CD4-positive, alpha-beta T cell treated with Interleukin-6 for 4 hours (primary cell): Measurements from ENCODE around the gene ARID1A.
A peak's percentile ranks its signal among the peaks of the same experiment; 100 is the strongest.
"Not testable (repeated sequence)": the region's sequence is repeated elsewhere in the genome, so short reads cannot be mapped to it uniquely, and the experiment has no call there.

Source experiments
- DNase-seq: peaks from one replicate; pipeline ENCODE4 v3.0.0-alpha.2; 2020; ENCODE audit warnings: mixed read lengths

ARID1A gene

GRCh38 chr1:26695356-26696118 is at the start of gene ARID1A:
TSS of gene ARID1A (plus strand) at chr1:26696015. CDS start at chr1:26696404, 389 bp downstream.
- DNase-seq, result peak; percentile 95

GRCh38 chr1:26664802-26665201 is 31.0 kb upstream of the ARID1A start:
- DNase-seq, result no peak

- no peak for DNase-seq
These were observed 29.0 kb upstream of the ARID1A start for GRCh38 chr1:26666855-26667254.

GRCh38 chr1:26668106-26668786 is 27.6 kb upstream of the ARID1A start:
- not testable (repeated sequence) for DNase-seq

- peak; percentile 69 for DNase-seq
These were observed 18.3 kb upstream of the ARID1A start for GRCh38 chr1:26677306-26678115.

GRCh38 chr1:26684763-26685508 is 10.9 kb upstream of the ARID1A start:
- no peak for DNase-seq

GRCh38 chr1:26686795-26687194 is 9.0 kb upstream of the ARID1A start:
- DNase-seq, result no peak

- no peak for DNase-seq
These were observed 6.3 kb upstream of the ARID1A start for GRCh38 chr1:26689504-26689903.

- DNase-seq, result no peak
These were observed 5.7 kb upstream of the ARID1A start for GRCh38 chr1:26690157-26690556.

GRCh38 chr1:26690576-26691031 is 5.2 kb upstream of the ARID1A start:
- DNase-seq, result no peak

GRCh38 chr1:26692211-26692792 is 3.5 kb upstream of the ARID1A start:
- DNase-seq, result peak; percentile 86

- DNase-seq, result peak; percentile 87
These were observed 2.9 kb upstream of the ARID1A start for GRCh38 chr1:26692793-26693490.

- DNase-seq, result no peak
These were observed 1.9 kb upstream of the ARID1A start for GRCh38 chr1:26693599-26694572.

GRCh38 chr1:26694638-26695355 is 1.0 kb upstream of the ARID1A start:
- DNase-seq, result no peak

- no peak for DNase-seq
These were observed 371 bp downstream of the ARID1A start for GRCh38 chr1:26696119-26696653.

- DNase-seq, result peak; percentile 67
These were observed 1.0 kb downstream of the ARID1A start for GRCh38 chr1:26696654-26697430.

GRCh38 chr1:26697431-26697977 is 1.7 kb downstream of the ARID1A start:
- peak; percentile 30 for DNase-seq
